ENCODE data around the gene ANO2.
A peak's percentile ranks its signal among the peaks of the same experiment; 100 is the strongest.

Gene ANO2

GRCh38 chr12:5587711-5588121 lies 357.3 kb downstream of the ANO2 start:
- no peak overlapping the region for H3K4me3 ChIP-seq (ENCODE audit: low read depth, low read length)
- in situ Hi-C loops (cut with HindIII; ENCODE audit: low sequenced_read_pairs), result no loop called here
- no peak for DNase-seq (ENCODE audit: low read depth, low spot score)
- no peak for TF ChIP-seq CTCF (IDR thresholded peaks at IDR 0.05; ENCODE audit: low read depth, low read length)

GRCh38 chr12:5586201-5586600 lies 358.9 kb downstream of the ANO2 start:
- TF ChIP-seq CTCF (IDR thresholded peaks at IDR 0.05; ENCODE audit: low read depth, low read length), result no peak
- in situ Hi-C loops (cut with HindIII; ENCODE audit: low sequenced_read_pairs), result no loop called here
- H3K4me3 ChIP-seq (ENCODE audit: low read depth, low read length), result no peak overlapping the region
- peak; percentile 35 for DNase-seq (ENCODE audit: low read depth, low spot score)

- no peak for DNase-seq (ENCODE audit: low read depth, low spot score)
- in situ Hi-C loops (cut with HindIII; ENCODE audit: low sequenced_read_pairs), result no loop called here
- no peak overlapping the region for H3K4me3 ChIP-seq (ENCODE audit: low read depth, low read length)
- TF ChIP-seq CTCF (IDR thresholded peaks at IDR 0.05; ENCODE audit: low read depth, low read length), result no peak
Observed at GRCh38 chr12:5585178-5585577, 359.9 kb downstream of the ANO2 start.

GRCh38 chr12:5584412-5585175 lies 360.5 kb downstream of the ANO2 start:
- H3K4me3 ChIP-seq (ENCODE audit: low read depth, low read length), result no peak overlapping the region
- in situ Hi-C loops (cut with HindIII; ENCODE audit: low sequenced_read_pairs), result no loop called here
- no peak for DNase-seq (ENCODE audit: low read depth, low spot score)
- TF ChIP-seq CTCF (IDR thresholded peaks at IDR 0.05; ENCODE audit: low read depth, low read length), result no peak

GRCh38 chr12:5582541-5582940 lies 362.5 kb downstream of the ANO2 start:
- TF ChIP-seq CTCF (IDR thresholded peaks at IDR 0.05; ENCODE audit: low read depth, low read length), result no peak
- DNase-seq (ENCODE audit: low read depth, low spot score), result no peak
- H3K4me3 ChIP-seq (ENCODE audit: low read depth, low read length), result no peak overlapping the region
- in situ Hi-C loops (cut with HindIII; ENCODE audit: low sequenced_read_pairs), result no loop called here

GRCh38 chr12:5582018-5582417 lies 363.0 kb downstream of the ANO2 start:
- no peak for DNase-seq (ENCODE audit: low read depth, low spot score)
- no peak overlapping the region for H3K4me3 ChIP-seq (ENCODE audit: low read depth, low read length)
- TF ChIP-seq CTCF (IDR thresholded peaks at IDR 0.05; ENCODE audit: low read depth, low read length), result no peak
- in situ Hi-C loops (cut with HindIII; ENCODE audit: low sequenced_read_pairs), result no loop called here
